ENCODE data around the gene CAMKK2.

DNA sequence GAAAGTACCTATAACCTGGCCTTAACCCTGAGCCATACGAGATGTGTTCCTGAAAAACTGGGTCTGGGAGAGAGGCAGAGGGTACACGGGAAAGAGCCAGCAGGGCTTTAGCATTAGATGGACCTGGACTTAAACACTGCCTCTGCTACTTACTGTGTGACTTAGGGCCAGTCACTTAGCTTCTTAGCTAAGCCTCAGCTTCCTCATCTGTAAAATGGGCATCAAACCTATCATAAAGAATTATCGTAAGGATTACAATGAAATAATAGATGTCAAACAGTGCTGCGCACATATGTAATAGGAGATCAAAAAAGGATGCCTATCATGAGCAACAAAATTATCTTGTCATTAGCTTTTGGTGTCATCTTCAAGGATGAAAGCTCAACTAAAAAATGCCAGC lies 32.1 kb upstream of the CAMKK2 start:
- TF ChIP-seq, protein P1, sequence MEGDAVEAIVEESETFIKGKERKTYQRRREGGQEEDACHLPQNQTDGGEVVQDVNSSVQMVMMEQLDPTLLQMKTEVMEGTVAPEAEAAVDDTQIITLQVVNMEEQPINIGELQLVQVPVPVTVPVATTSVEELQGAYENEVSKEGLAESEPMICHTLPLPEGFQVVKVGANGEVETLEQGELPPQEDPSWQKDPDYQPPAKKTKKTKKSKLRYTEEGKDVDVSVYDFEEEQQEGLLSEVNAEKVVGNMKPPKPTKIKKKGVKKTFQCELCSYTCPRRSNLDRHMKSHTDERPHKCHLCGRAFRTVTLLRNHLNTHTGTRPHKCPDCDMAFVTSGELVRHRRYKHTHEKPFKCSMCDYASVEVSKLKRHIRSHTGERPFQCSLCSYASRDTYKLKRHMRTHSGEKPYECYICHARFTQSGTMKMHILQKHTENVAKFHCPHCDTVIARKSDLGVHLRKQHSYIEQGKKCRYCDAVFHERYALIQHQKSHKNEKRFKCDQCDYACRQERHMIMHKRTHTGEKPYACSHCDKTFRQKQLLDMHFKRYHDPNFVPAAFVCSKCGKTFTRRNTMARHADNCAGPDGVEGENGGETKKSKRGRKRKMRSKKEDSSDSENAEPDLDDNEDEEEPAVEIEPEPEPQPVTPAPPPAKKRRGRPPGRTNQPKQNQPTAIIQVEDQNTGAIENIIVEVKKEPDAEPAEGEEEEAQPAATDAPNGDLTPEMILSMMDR (IDR thresholded peaks at IDR 0.05) = no peak
- TF ChIP-seq FOXJ3 (CRISPR knock-in tag; IDR thresholded peaks at IDR 0.05) = no peak
- TF ChIP-seq EP300 (IDR thresholded peaks at IDR 0.05; ENCODE audit: borderline replicate concordance in 1 of 2, low read depth in 1 of 2, low read length in 1 of 2) = no peak
- TF ChIP-seq, protein P2, sequence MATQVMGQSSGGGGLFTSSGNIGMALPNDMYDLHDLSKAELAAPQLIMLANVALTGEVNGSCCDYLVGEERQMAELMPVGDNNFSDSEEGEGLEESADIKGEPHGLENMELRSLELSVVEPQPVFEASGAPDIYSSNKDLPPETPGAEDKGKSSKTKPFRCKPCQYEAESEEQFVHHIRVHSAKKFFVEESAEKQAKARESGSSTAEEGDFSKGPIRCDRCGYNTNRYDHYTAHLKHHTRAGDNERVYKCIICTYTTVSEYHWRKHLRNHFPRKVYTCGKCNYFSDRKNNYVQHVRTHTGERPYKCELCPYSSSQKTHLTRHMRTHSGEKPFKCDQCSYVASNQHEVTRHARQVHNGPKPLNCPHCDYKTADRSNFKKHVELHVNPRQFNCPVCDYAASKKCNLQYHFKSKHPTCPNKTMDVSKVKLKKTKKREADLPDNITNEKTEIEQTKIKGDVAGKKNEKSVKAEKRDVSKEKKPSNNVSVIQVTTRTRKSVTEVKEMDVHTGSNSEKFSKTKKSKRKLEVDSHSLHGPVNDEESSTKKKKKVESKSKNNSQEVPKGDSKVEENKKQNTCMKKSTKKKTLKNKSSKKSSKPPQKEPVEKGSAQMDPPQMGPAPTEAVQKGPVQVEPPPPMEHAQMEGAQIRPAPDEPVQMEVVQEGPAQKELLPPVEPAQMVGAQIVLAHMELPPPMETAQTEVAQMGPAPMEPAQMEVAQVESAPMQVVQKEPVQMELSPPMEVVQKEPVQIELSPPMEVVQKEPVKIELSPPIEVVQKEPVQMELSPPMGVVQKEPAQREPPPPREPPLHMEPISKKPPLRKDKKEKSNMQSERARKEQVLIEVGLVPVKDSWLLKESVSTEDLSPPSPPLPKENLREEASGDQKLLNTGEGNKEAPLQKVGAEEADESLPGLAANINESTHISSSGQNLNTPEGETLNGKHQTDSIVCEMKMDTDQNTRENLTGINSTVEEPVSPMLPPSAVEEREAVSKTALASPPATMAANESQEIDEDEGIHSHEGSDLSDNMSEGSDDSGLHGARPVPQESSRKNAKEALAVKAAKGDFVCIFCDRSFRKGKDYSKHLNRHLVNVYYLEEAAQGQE (IDR thresholded peaks at IDR 0.05; ENCODE audit: low read depth, low read length) = no peak
- TF ChIP-seq TAF1 (IDR thresholded peaks at IDR 0.05; ENCODE audit: borderline replicate concordance, low read depth, low read length) = no peak
